Measurements from ENCODE around the gene TSPAN14. TPM values are rescaled to one million over a fixed set of nuclear protein-coding genes. Genes with fewer than 3 reads are reported as not detected.

Gene TSPAN14
- total RNA-seq, 1 donor from 2014 or later: 169 TPM

GRCh38 chr10:80485946-80486764 is 32.0 kb downstream of the TSPAN14 start:
- Histone ChIP-seq H3K9me3 (no peaks in the 10 kb centered on the region), H3K27me3 (ENCODE audit: low read depth) (no peaks in the 10 kb centered on the region), H3K36me3 (peaks cover 29% of the 10 kb centered on the region), H3K4me1 (peaks cover 89% of the 10 kb centered on the region), H3K4me3 (peak overlapping the region; percentile 11), H3K27ac (peak overlapping the region; percentile 76)
- peak; percentile 46 to 50 for ATAC-seq
- DNase-seq: no peak
- no peak for TF ChIP-seq CTCF (IDR thresholded peaks at IDR 0.05)
- intact Hi-C loops (cut with DNase I): no loop called here

GRCh38 chr10:80486785-80487420 is 32.8 kb downstream of the TSPAN14 start:
- ATAC-seq (no peak), DNase-seq (no peak)
- no peak overlapping the region for H3K4me3 ChIP-seq
- H3K4me1 ChIP-seq: peaks cover 91% of the 10 kb centered on the region
- peak overlapping the region; percentile 76 for H3K27ac ChIP-seq
- H3K36me3 ChIP-seq: peaks cover 35% of the 10 kb centered on the region
- TF ChIP-seq CTCF (IDR thresholded peaks at IDR 0.05): no peak
- H3K9me3 ChIP-seq: no peaks in the 10 kb centered on the region
- H3K27me3 ChIP-seq (ENCODE audit: low read depth): no peaks in the 10 kb centered on the region
- intact Hi-C loops (cut with DNase I): no loop called here

- no peak for ATAC-seq
- Histone ChIP-seq H3K4me3 (no peak overlapping the region), H3K27ac (peak overlapping the region; percentile 76), H3K4me1 (peaks cover 96% of the 10 kb centered on the region), H3K36me3 (peaks cover 40% of the 10 kb centered on the region), H3K9me3 (no peaks in the 10 kb centered on the region), H3K27me3 (ENCODE audit: low read depth) (no peaks in the 10 kb centered on the region)
- DNase-seq: no peak
- intact Hi-C loops (cut with DNase I): no loop called here
- no peak for TF ChIP-seq CTCF (IDR thresholded peaks at IDR 0.05)
These were observed 33.3 kb downstream of the TSPAN14 start for GRCh38 chr10:80487421-80487785.

GRCh38 chr10:80487791-80488538 is 33.9 kb downstream of the TSPAN14 start:
- no peak for TF ChIP-seq CTCF (IDR thresholded peaks at IDR 0.05)
- peaks cover 100% of the 10 kb centered on the region for H3K4me1 ChIP-seq
- no peaks in the 10 kb centered on the region for H3K9me3 ChIP-seq
- peaks cover 40% of the 10 kb centered on the region for H3K36me3 ChIP-seq
- intact Hi-C loops (cut with DNase I): no loop called here
- no peaks in the 10 kb centered on the region for H3K27me3 ChIP-seq (ENCODE audit: low read depth)
- ATAC-seq (peak; percentile 39 to 55), DNase-seq (peak; percentile 83)
- no peak overlapping the region for H3K4me3 ChIP-seq
- peak overlapping the region; percentile 76 for H3K27ac ChIP-seq

- no peaks in the 10 kb centered on the region for H3K27me3 ChIP-seq (ENCODE audit: low read depth)
- no peaks in the 10 kb centered on the region for H3K9me3 ChIP-seq
- DNase-seq (no peak), ATAC-seq (no peak)
- intact Hi-C loops (cut with DNase I): no loop called here
- H3K4me3 ChIP-seq: no peak overlapping the region
- no peak for TF ChIP-seq CTCF (IDR thresholded peaks at IDR 0.05)
- peak overlapping the region; percentile 76 for H3K27ac ChIP-seq
- peaks cover 100% of the 10 kb centered on the region for H3K4me1 ChIP-seq
- H3K36me3 ChIP-seq: peaks cover 37% of the 10 kb centered on the region
These were observed 34.5 kb downstream of the TSPAN14 start for GRCh38 chr10:80488539-80489066.

Data from lower lobe of right lung (tissue), 2 donors.